SHP77 treated with DMSO at 0.1 percent for 48 hours (cell line): ENCODE measurements around the gene SLC40A1.

Experiments used
- DNase-seq: peaks from one replicate; lab custom pipeline; 2025; lab: John Stamatoyannopoulos, UW

The SLC40A1 gene

DNA sequence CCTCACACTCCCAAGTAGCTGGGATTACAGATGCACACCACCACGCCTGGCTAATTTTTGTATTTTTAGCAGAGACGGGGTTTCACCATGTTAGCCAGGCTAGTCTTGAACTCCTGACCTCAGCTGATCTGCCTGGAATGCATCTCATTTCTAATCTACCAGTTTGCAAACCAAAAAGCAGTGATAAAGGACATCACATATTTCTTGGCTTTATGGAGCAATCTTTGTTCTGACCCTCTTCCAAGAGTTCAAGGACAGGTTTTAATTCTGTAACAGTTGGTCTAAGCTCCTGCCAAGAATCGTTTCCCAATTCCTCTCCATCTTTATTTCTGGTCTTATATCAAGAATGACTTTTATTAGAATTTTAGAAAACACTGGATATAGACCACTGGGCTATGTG is 67.7 kb downstream of the SLC40A1 start:
- no peak for DNase-seq

DNA sequence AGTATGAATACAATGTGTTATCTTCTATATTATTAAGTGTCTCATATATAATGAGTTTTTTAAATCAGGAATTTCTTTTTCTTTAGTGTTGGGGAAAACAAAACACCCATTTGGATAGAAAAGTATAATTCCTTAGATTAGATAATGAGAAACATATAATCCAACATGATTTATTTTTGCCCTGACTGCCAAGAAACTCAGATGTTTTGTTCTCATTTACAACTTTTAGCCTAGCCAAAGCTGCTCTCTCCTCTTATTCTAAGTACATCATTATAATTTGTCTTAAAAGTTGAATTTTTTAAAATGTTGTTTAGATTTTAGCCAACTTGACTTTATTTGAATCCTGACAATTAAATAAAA is 68.6 kb downstream of the SLC40A1 start:
- DNase-seq = no peak

DNA sequence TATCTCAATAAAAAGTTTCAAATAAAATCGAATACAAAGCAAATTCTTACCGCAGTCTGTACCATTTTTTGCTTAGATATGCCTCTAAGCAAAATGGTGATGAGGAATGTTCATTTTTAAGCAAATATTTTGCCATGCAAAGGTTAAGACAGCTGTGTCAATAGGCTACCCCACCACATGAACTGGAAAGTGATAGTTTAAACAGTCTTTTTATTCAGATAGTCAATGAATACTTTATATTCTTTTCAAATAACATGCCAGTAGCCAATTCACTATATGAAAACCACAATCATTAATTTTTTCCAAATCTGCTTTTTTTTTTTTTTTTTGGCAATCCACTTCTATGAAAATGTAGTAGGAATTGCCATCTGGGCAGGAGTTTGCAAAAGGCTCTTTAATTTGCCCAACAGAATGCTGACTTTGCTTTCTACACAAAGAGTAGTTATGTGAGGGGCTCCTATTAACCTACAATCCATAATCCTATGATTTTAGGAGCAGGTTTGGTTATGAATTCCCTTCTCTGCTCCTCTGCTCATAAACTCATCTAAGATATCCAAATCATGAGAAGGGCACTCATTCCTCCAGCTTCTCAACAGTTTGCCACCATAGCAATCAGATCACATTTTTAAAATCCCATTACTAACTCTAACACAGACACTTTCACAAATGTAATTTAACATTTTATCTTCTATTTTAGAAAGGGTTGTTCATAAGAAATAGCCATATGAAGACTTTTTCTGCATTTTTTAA is 69.2 kb downstream of the SLC40A1 start:
- no peak for DNase-seq
